HG03565 (cell line): Measurements from ENCODE around the gene EIF4B.

ENCODE experiments used
- ATAC-seq: cut with Tn5 transposase; IDR thresholded peaks from one replicate; pipeline ENCODE4 v1.9.1; 2021; ENCODE audit warnings: mild to moderate bottlenecking, moderate library complexity; ENCODE audit not compliant: unreplicated experiment

The EIF4B gene

GRCh38 chr12:53056901-53057300, 50.6 kb downstream of the EIF4B start:
- no peak for ATAC-seq

DNA sequence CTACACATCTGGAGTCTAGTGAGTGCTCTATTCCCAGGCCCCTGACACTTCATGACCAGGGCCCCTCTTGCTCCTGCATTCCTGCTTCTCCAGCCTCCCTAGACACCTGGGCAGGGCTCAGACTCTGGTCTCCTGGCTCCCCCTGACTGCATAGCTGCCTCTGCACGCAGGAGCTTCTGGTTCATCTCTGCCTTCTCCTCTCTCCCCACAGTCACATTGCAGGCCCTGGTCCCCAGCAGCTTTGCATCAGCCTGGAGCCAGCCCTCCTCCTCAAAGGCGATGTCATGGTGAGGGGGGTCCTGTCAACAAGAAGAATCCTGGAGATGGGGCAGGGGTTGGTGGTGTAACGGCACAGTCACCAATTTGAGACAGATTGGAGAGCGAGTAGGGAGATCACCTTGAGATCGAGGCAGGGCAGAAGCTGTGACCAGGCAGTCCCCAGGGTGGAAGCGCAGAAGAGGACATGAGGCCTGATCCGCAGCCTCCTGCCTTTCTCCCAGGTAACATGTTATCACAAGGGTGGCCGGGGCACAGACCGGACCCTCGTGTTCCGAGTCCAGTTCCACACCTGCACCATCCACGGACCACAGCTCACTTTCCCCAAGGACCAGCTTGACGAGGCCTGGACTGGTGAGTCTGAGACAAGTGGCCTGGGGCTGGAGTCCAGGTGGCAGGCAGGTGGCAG, 51.7 kb downstream of the EIF4B start:
- ATAC-seq, result no peak

GRCh38 chr12:53058674-53059433, 52.6 kb downstream of the EIF4B start:
- ATAC-seq, result no peak

DNA sequence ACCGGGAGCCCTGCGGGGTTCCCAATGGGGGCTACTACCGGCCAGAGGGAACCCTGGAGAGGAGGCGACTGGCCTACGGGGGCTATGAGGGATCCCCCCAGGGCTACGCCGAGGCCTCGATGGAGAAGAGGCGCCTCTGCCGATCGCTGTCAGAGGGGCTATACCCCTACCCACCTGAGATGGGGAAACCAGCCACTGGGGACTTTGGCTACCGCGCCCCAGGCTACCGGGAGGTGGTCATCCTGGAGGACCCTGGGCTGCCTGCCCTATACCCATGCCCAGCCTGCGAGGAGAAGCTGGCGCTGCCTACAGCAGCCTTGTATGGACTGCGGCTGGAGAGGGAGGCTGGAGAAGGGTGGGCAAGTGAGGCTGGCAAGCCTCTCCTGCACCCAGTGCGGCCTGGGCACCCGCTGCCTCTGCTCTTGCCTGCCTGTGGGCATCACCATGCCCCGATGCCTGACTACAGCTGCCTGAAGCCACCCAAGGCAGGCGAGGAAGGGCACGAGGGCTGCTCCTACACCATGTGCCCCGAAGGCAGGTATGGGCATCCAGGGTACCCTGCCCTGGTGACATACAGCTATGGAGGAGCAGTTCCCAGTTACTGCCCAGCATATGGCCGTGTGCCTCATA, 53.3 kb downstream of the EIF4B start:
- ATAC-seq, result no peak

- ATAC-seq, result no peak
Observed at GRCh38 chr12:53060064-53060720, 53.9 kb downstream of the EIF4B start.

GRCh38 chr12:53060721-53061276, 54.5 kb downstream of the EIF4B start:
- ATAC-seq, result no peak

DNA sequence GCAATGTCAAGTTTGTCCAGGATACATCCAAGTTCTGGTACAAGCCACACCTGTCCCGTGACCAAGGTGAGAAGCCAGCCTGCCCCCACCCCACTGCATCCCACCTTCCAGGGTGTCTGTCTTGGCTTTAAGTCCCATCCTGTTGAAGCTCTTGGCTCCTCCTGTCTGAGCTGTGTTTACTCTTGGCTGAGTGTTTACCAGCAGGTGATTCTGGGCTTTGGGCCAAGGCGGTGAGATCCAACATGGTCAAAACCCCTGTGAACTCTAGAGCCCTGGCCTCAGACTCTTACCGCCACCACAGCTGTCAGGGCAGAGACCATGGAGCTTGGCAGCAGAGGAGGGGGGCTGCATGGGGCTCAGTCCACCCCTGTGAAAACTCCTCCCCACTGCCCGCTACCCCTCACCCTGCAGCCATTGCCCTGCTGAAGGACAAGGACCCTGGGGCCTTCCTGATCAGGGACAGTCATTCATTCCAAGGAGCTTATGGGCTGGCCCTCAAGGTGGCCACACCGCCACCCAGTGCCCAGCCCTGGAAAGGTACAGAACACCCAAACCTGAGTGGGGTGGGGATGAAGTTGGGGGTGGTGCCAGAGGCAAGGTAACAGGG, 55.3 kb downstream of the EIF4B start:
- ATAC-seq, result no peak

- ATAC-seq, result no peak
Observed at GRCh38 chr12:53062011-53062961, 56.0 kb downstream of the EIF4B start.

DNA sequence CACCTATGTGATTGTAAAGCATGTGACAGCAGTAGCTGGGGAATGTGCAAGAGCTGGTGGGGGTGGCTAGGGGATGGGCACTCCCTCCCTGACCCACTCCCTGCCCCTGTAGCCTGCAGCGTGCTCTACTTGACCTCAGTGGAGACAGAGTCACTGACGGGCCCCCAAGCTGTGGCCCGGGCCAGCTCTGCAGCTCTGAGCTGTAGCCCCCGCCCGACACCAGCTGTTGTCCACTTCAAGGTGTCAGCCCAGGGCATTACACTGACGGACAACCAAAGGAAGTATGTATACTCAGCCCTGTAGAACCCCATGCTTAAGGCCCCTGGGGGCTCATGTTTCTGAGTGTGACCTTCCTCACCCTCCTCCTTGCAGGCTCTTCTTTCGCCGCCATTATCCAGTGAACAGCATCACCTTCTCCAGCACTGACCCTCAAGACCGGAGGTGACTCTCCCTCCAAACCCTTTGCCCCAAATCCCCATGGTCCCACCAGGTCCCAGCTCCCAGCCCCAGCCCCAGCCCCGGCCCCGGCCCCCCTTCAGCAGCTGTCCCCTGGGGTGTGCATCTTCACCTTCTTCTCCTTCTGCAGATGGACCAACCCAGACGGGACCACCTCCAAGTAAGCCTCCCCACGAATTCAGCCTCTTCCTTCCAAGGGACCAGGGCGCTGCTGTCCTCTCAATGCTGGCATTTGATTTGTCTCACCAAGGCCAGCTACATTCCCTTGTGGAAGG, 56.9 kb downstream of the EIF4B start:
- ATAC-seq, result no peak

- ATAC-seq, result no peak
Observed at GRCh38 chr12:53063708-53064612, 57.7 kb downstream of the EIF4B start.

- ATAC-seq, result no peak
Observed at GRCh38 chr12:53064613-53065436, 58.6 kb downstream of the EIF4B start.

GRCh38 chr12:53065470-53065869, 59.2 kb downstream of the EIF4B start:
- no peak for ATAC-seq

DNA sequence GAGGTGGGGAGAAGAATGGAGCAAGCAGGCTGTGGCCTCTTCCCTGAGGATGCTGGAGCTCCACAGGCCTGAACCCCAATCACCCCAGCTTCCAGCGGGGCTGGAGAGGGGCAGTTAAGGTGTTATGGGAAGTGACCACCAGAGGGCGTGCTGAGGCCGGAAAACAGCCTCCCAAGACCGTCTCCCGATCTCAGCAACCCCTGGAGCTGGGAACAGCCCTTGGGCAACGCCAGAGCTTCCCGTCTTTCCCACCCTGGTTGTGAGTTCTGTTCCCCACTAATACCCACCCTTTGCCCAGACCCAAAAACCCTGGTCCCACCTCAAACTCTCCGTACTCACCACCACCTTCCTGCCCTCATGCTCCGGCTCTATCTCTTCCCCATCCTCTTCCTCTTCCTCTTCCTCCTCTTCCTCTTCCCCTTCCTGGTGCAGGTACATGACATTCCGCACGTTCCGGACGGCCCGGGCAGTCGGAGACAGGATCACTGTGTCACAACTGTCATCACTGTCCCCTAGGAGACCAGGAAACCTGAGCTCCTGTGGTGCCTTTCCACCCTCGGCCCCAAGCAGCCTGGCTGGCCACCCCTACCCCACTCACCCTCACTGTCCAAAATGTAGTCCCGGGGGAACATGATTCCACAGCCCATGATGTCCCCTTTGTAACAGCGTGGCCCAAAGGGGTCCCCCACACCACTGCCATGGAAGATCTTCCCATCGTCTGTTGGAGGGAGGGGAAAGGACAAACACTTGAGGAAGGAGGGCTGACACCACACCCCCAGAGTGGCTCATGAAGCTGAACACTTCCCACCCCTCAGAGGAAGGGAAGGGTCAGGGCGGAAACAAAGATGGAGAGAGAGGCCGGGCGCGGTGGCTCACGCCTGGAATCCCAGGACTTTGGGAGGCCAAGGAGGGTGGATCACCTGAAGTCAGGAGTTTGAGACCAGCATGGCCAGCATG, 60.0 kb downstream of the EIF4B start:
- ATAC-seq, result no peak

DNA sequence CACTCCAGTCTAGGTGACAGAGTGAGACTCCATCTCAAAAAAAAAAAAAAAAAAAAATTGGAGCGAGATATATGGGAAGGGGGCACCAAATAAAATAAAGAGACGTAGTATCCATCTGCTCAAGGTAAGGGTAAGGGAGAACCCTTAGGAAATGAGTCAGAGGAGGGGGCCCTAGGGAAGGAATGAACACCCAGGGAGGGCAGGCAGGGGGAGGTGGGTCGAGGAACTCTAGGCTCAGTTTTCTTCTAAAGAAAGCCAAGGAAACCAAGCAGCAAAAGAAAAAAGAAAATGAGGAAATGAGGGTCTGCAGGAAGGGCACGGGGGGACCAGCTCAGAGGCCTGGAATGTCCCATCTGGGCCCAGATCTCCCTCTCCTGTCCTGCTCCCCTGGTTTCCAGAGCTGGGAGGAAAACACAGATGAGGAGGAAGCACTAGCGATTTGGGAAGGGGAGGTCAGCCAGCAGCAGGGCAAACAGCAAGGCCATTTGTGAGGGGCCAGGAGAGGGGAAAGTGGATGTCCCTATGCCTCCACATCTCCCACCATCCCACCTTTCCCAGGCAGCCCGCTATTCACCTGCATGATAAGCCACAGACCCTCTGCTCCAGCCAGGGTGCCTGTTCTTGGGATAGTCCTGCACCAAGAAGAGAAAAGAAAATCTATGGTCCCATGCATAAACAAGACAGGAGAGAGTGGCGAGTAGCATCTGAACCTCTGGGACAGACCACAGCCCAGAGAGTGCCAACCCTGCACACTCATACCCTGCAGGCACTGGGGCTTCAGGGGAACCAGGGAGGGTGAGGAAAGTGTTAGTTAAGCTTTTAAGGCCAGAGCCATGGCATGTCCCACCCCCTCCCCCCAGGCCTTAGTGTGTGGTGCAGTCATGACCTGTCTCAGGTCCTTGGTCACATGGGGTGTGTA, 61.1 kb downstream of the EIF4B start:
- ATAC-seq, result no peak
